K562 (cell line): ENCODE measurements around the gene ARFGEF2. TPM values are rescaled to one million over a fixed set of nuclear protein-coding genes. Genes with fewer than 3 reads are reported as not detected.

Experiments
- CCNT2 ChIP-seq: IDR thresholded peaks from 2 replicates; pipeline ENCODE4 v1.6.1; 2011; ENCODE audit warnings: borderline replicate concordance, low read depth, mild to moderate bottlenecking, moderate library complexity, mixed read lengths, low read length; ENCODE audit not compliant: insufficient read length; ENCODE audit errors: extremely low read depth
- CEBPZ ChIP-seq: fragments of 150-350 bp; IDR thresholded peaks from 2 replicates; pipeline ENCODE4 v1.6.1; 2014; ENCODE audit warnings: low read depth, mild to moderate bottlenecking, low read length, borderline replicate concordance
- CHD4 ChIP-seq: fragments of 200-600 bp; sonication (generic); IDR thresholded peaks from 3 replicates; pipeline ENCODE4 v1.6.1; 2012; ENCODE audit warnings: low read depth, mild to moderate bottlenecking, mixed read lengths, low read length, inconsistent platforms; ENCODE audit not compliant: insufficient read depth, insufficient replicate concordance, poor library complexity, severe bottlenecking
- CREB3 ChIP-seq: fragments of 450-650 bp; conservative IDR thresholded peaks from 2 replicates; pipeline ENCODE4 v1.6.1; 2016; ENCODE audit warnings: missing genetic modification characterization, low read depth, mild to moderate bottlenecking, missing compliant biosample characterization, moderate library complexity
- ELF4 ChIP-seq: fragments of 450-650 bp; formaldehyde crosslinking; IDR thresholded peaks from 2 replicates; pipeline ENCODE4 v1.4.0; 2022; ENCODE audit warnings: missing genetic modification characterization
- HINFP ChIP-seq: fragments of 450-650 bp; conservative IDR thresholded peaks from 2 replicates; pipeline ENCODE4 v1.6.1; 2016; ENCODE audit warnings: missing genetic modification characterization, low read depth, mild to moderate bottlenecking, control low read depth, missing compliant biosample characterization
- HSF4 ChIP-seq: fragments of 250-450 bp; sonication (Bioruptor Pico); IDR thresholded peaks from 2 replicates; pipeline ENCODE4 v2.1.2; 2022; ENCODE audit warnings: mild to moderate bottlenecking, moderate library complexity, borderline replicate concordance
- PHB ChIP-seq: fragments of 250-450 bp; sonication (Bioruptor Pico); IDR thresholded peaks from 2 replicates; pipeline ENCODE4 v1.5.0; 2021
- POLR3A ChIP-seq: IDR thresholded peaks from 2 replicates; pipeline ENCODE4 v1.6.1; 2011; ENCODE audit warnings: borderline replicate concordance, mild to moderate bottlenecking, moderate library complexity; ENCODE audit not compliant: insufficient read length, insufficient read depth; ENCODE audit errors: extremely low read depth
- RFX1 ChIP-seq: fragments of 450-650 bp; IDR thresholded peaks from 2 replicates; pipeline ENCODE4 v1.6.1; 2016; ENCODE audit warnings: mild to moderate bottlenecking, moderate library complexity
- SMAD3 ChIP-seq: fragments of 450-650 bp; formaldehyde crosslinking; conservative IDR thresholded peaks from 2 replicates; pipeline ENCODE4 v1.4.0; 2020; ENCODE audit warnings: mild to moderate bottlenecking
- SMARCA5 ChIP-seq: fragments of 450-650 bp; IDR thresholded peaks from 2 replicates; pipeline ENCODE4 v1.6.1; 2016
- SP1 ChIP-seq: sonication (generic); formaldehyde crosslinking; IDR thresholded peaks from 2 replicates; pipeline ENCODE4 v1.8.1; 2022; ENCODE audit warnings: mild to moderate bottlenecking, missing genetic modification reagents
- TEAD2 ChIP-seq: fragments of 450-650 bp; IDR thresholded peaks from 2 replicates; pipeline ENCODE4 v1.6.1; 2016; ENCODE audit warnings: missing genetic modification characterization, control low read depth, missing compliant biosample characterization
- XRCC5 ChIP-seq: fragments of 200-400 bp; formaldehyde crosslinking; IDR thresholded peaks from 2 replicates; pipeline ENCODE4 v1.6.1; 2017; ENCODE audit warnings: low read depth, mild to moderate bottlenecking, low read length
- ZBTB33 ChIP-seq: sonication (generic); formaldehyde crosslinking; IDR thresholded peaks from 2 replicates; pipeline ENCODE4 v1.8.1; 2023; ENCODE audit warnings: mild to moderate bottlenecking, missing genetic modification reagents
- ZKSCAN3 ChIP-seq: fragments of 250-450 bp; sonication (Bioruptor Pico); IDR thresholded peaks from 2 replicates; pipeline ENCODE4 v1.4.0; 2020
- ZNF197 ChIP-seq: fragments of 200-800 bp; sonication (Bioruptor generic); IDR thresholded peaks from 2 replicates; pipeline ENCODE4 v1.6.1; 2016; ENCODE audit warnings: low read depth, missing genetic modification characterization, missing compliant biosample characterization
- ZNF507 ChIP-seq: conservative IDR thresholded peaks from 2 replicates; pipeline ENCODE4 v1.6.1; 2017; ENCODE audit warnings: missing genetic modification characterization, missing compliant biosample characterization
- ZSCAN32 ChIP-seq: fragments of 450-650 bp; formaldehyde crosslinking; IDR thresholded peaks from 2 replicates; pipeline ENCODE4 v1.4.0; 2020; ENCODE audit warnings: mild to moderate bottlenecking, moderate library complexity
- polyA plus RNA-seq, 8 experiments: library from polyadenylated mRNA; depleted of rRNA in 4 of 8; stranded (reverse) in 5 of 8; unstranded in 3 of 8; fragments of >200 nt; fragmentation: Nextera tagmentation in 2 of 8; fragmentation: Illumina TruSeq in 1 of 8; extraction: Ambion mirVana in 2 of 8; extraction: Trizol in 1 of 8; gene quantifications; 2 replicates each; pipeline versions ENCODE4 v1.2.1 to v1.2.3, GENCODE V29; 2011 to 2014; ENCODE audit warnings: inconsistent platforms in 1 of 8, missing spikeins in 1 of 8
- total RNA-seq, 7 experiments: library from RNA; depleted of rRNA in 6 of 7; stranded (reverse); fragments of >200 nt in 6 of 7; fragmentation: Illumina TruSeq in 2 of 7; extraction: Trizol in 2 of 7; gene quantifications; 2 replicates each; pipeline versions ENCODE4 v1.2.1 to v1.2.3, GENCODE V29; 2011 to 2021; ENCODE audit warnings: low replicate concordance in 1 of 7

ARFGEF2 gene
- total and polyA plus RNA-seq, 9 of the 15 experiments (the other 6 are each of a cell fraction or from before 2014, with no cell fraction given) = 4.2 to 18.8 (median 13.7) TPM

GRCh38 chr20:48921168-48921882, at the start of gene ARFGEF2 (continued):
- TF ChIP-seq ZBTB33 (CRISPR knock-in tag) (no peak), ZNF197 (CRISPR knock-in tag) (no peak), HINFP (tag) (no peak; the same call in 1 of the 2 replicates), RFX1 (no peak), PHB (CRISPR knock-in tag) (peak; percentile 43; the same call in 1 of the 2 replicates), HSF4 (CRISPR knock-in tag) (no peak), SMARCA5 (peak; percentile 78), CHD4 (no peak), SMAD3 (no peak), CEBPZ (peak; percentile 38; the same call in 1 of the 2 replicates), XRCC5 (no peak), TEAD2 (tag) (no peak), CREB3 (tag) (no peak), ZKSCAN3 (CRISPR knock-in tag) (no peak), SP1 (CRISPR knock-in tag) (peak; percentile 75), ZNF507 (tag) (no peak), POLR3A (no peak), ELF4 (CRISPR knock-in tag) (peak; percentile 99), CCNT2 (peak; percentile 81), ZSCAN32 (CRISPR knock-in tag) (no peak)
